Parathyroid adenoma (tissue), 2 donors: Measurements from ENCODE around the gene DUSP9.

Experiments
- H2AFZ ChIP-seq: fragments of 300-600 bp; sonication (generic); one replicate; pipeline ENCODE4 v1.7.0; 2017; ENCODE audit warnings: antibody characterized with exemption, mild to moderate bottlenecking
- H3K27ac ChIP-seq: fragments of 300-600 bp; sonication (generic); one replicate; pipeline ENCODE4 v1.7.0; 2017
- H3K27me3 ChIP-seq: fragments of 300-600 bp; sonication (generic); one replicate; pipeline ENCODE4 v1.7.0; 2017; ENCODE audit warnings: low read length; ENCODE audit not compliant: control insufficient read depth, insufficient read depth
- H3K36me3 ChIP-seq: fragments of 300-600 bp; sonication (generic); one replicate; pipeline ENCODE4 v1.7.0; 2017; ENCODE audit warnings: low read length; ENCODE audit not compliant: control insufficient read depth, insufficient read depth
- H3K4me1 ChIP-seq: fragments of 300-600 bp; sonication (generic); one replicate; pipeline ENCODE4 v1.7.0; 2017; ENCODE audit warnings: control low read depth
- H3K4me2 ChIP-seq: fragments of 300-600 bp; sonication (generic); one replicate; pipeline ENCODE4 v1.7.0; 2017; ENCODE audit warnings: low read length
- H3K4me3 ChIP-seq: fragments of 300-600 bp; sonication (generic); one replicate; pipeline ENCODE4 v1.7.0; 2017; ENCODE audit warnings: low read depth, low read length
- H3K79me2 ChIP-seq: fragments of 300-600 bp; sonication (generic); one replicate; pipeline ENCODE4 v1.7.0; 2017; ENCODE audit warnings: control low read depth
- H3K9ac ChIP-seq: fragments of 300-600 bp; sonication (generic); one replicate; pipeline ENCODE4 v1.7.0; 2017; ENCODE audit warnings: mild to moderate bottlenecking
- H3K9me3 ChIP-seq: fragments of 300-600 bp; sonication (generic); one replicate; pipeline ENCODE4 v1.7.0; 2017; ENCODE audit warnings: low read length; ENCODE audit not compliant: control insufficient read depth
- TF ChIP-seq, protein P1 (sequence below): fragments of 300-600 bp; sonication (generic); IDR thresholded peaks from one replicate; pipeline ENCODE4 v1.7.0; 2017; ENCODE audit warnings: antibody characterized with exemption, mild to moderate bottlenecking
- donor health status: primary hyperparathyroidism.

DUSP9 gene

GRCh38 chrX:153628129-153628528, 18.9 kb upstream of the DUSP9 start:
- Histone ChIP-seq H3K4me1 (no peaks in the 10 kb centered on the region), H2AFZ (no peak overlapping the region), H3K79me2 (no peaks in the 10 kb centered on the region), H3K9ac (no peak overlapping the region), H3K4me2 (no peak overlapping the region), H3K4me3 (no peak overlapping the region), H3K27me3 (no peaks in the 10 kb centered on the region), H3K27ac (no peak overlapping the region), H3K36me3 (no peaks in the 10 kb centered on the region), H3K9me3 (no peaks in the 10 kb centered on the region)
- TF ChIP-seq, protein P1, sequence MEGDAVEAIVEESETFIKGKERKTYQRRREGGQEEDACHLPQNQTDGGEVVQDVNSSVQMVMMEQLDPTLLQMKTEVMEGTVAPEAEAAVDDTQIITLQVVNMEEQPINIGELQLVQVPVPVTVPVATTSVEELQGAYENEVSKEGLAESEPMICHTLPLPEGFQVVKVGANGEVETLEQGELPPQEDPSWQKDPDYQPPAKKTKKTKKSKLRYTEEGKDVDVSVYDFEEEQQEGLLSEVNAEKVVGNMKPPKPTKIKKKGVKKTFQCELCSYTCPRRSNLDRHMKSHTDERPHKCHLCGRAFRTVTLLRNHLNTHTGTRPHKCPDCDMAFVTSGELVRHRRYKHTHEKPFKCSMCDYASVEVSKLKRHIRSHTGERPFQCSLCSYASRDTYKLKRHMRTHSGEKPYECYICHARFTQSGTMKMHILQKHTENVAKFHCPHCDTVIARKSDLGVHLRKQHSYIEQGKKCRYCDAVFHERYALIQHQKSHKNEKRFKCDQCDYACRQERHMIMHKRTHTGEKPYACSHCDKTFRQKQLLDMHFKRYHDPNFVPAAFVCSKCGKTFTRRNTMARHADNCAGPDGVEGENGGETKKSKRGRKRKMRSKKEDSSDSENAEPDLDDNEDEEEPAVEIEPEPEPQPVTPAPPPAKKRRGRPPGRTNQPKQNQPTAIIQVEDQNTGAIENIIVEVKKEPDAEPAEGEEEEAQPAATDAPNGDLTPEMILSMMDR, result no peak

GRCh38 chrX:153628665-153629064, 18.3 kb upstream of the DUSP9 start:
- Histone ChIP-seq H3K9ac (no peak overlapping the region), H3K27ac (no peak overlapping the region), H3K4me2 (no peak overlapping the region), H3K4me3 (no peak overlapping the region), H3K4me1 (no peaks in the 10 kb centered on the region), H3K79me2 (no peaks in the 10 kb centered on the region), H3K27me3 (no peaks in the 10 kb centered on the region), H2AFZ (no peak overlapping the region), H3K36me3 (no peaks in the 10 kb centered on the region), H3K9me3 (no peaks in the 10 kb centered on the region)
- TF ChIP-seq, protein P1, result no peak

GRCh38 chrX:153631346-153631745, 15.7 kb upstream of the DUSP9 start:
- H3K27me3 ChIP-seq, result no peaks in the 10 kb centered on the region
- TF ChIP-seq, protein P1, result no peak
- H3K79me2 ChIP-seq, result no peaks in the 10 kb centered on the region
- no peak overlapping the region for H3K4me3 ChIP-seq
- no peak overlapping the region for H3K4me2 ChIP-seq
- no peak overlapping the region for H3K27ac ChIP-seq
- no peaks in the 10 kb centered on the region for H3K4me1 ChIP-seq
- no peaks in the 10 kb centered on the region for H3K9me3 ChIP-seq
- H3K36me3 ChIP-seq, result no peaks in the 10 kb centered on the region
- no peak overlapping the region for H3K9ac ChIP-seq
- no peak overlapping the region for H2AFZ ChIP-seq

DNA sequence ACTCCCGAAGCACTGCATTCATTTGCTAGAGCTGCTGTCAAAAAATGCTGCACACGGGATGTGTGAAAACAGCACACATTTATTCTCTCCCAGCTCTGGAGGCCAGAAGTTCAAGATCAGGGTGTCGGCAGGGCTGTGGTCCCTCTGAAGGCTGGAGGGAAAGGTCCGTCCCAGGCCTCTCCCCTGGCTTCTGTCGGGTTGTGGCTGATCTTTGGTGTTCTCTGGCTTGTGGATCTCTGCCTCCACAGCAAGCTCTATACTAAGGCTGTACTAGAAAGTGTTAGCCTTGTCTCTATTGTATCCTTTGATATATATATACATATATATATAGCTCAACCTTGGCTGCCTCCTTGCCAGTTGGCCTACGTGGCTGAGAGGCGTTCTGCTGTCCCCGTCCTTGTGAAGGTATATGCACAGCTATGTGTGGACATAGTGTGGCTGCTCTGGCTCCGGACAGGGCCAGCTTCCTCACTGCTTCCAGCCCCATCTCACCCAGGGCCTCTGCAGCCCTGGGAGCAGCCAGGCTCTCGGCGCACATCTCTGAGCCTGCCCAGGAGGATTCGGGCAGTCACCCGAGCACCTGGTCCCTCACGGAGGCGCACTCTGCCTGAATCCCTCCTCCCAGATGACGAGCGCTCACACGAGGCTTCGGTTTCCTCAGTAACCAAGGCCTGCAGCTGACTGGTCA, 15.0 kb upstream of the DUSP9 start:
- TF ChIP-seq, protein P1, result no peak
- Histone ChIP-seq H3K9ac (no peak overlapping the region), H2AFZ (no peak overlapping the region), H3K27ac (no peak overlapping the region), H3K36me3 (no peaks in the 10 kb centered on the region), H3K4me1 (no peaks in the 10 kb centered on the region), H3K4me2 (no peak overlapping the region), H3K9me3 (no peaks in the 10 kb centered on the region), H3K4me3 (no peak overlapping the region), H3K27me3 (no peaks in the 10 kb centered on the region), H3K79me2 (no peaks in the 10 kb centered on the region)

DNA sequence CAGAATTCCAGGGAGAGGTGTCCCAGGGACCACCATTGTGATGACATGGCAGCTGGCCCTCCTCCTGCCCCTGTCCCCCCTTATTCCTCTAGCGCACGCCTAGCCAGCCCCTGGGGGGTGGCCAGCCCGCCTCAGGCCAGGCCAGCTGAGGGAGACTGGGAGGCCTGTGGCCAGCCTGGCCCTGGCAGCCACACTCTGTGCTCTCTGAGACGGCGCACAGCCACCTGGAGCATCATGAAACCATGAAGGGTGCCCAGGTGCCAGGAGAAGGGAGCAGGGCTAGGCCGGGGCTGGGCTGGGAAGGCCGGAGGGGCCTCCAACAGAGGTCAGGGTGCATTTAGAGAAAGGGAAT, 14.4 kb upstream of the DUSP9 start:
- no peak overlapping the region for H3K9ac ChIP-seq
- no peaks in the 10 kb centered on the region for H3K36me3 ChIP-seq
- no peaks in the 10 kb centered on the region for H3K9me3 ChIP-seq
- no peak overlapping the region for H3K4me3 ChIP-seq
- no peak overlapping the region for H3K4me2 ChIP-seq
- H2AFZ ChIP-seq, result no peak overlapping the region
- no peaks in the 10 kb centered on the region for H3K79me2 ChIP-seq
- TF ChIP-seq, protein P1, result no peak
- H3K27ac ChIP-seq, result no peak overlapping the region
- H3K4me1 ChIP-seq, result no peaks in the 10 kb centered on the region
- H3K27me3 ChIP-seq, result no peaks in the 10 kb centered on the region
